Naive thymus-derived CD8-positive, alpha-beta T cell (primary cell): ENCODE data around the gene IQCB1. TPM values are rescaled to one million over a fixed set of nuclear protein-coding genes. Genes with fewer than 3 reads are reported as not detected.
"Not testable (repeated sequence)": the region's sequence is repeated elsewhere in the genome, so short reads cannot be mapped to it uniquely, and the experiment has no call there.

Experiments
- ATAC-seq, 2 donors: fragments of 150-1000 bp; cut with Tn5 transposase in 1 of 2; sonication (Bioruptor Pico), chemical (Tn5 transposase) in 1 of 2; 1 replicate in 1 of 2; 2 replicates in 1 of 2; pipeline ENCODE4 v1.10.0; 2021; ENCODE audit warnings: mild to moderate bottlenecking in 2 of 2, moderate library complexity in 2 of 2
- POLR2A ChIA-PET: fragments of 350-600 bp; sonication (Branson Sonifier 250); formaldehyde crosslinking; loops from one replicate; lab custom pipeline; 2021; ENCODE audit warnings: antibody characterized with exemption; lab: Charles Lee
- DNase-seq, 10 donors: peaks; one replicate each; pipeline versions ENCODE4 v3.0.0 to v3.0.0-alpha.2; 2020 to 2022
- H3K27ac Mint-ChIP-seq, 10 donors: one replicate each; pipeline ENCODE4 v1.8.0; 2020 to 2022; ENCODE audit warnings: mild to moderate bottlenecking in 10 of 10, mixed read lengths in 10 of 10, moderate library complexity in 4 of 10, inconsistent platforms in 1 of 10
- H3K27me3 Mint-ChIP-seq, 5 donors: one replicate each; pipeline ENCODE4 v1.8.0; 2021 to 2022; ENCODE audit warnings: mixed read lengths in 5 of 5
- H3K36me3 Mint-ChIP-seq, 3 donors: one replicate each; pipeline ENCODE4 v1.8.0; 2020 to 2022; ENCODE audit warnings: mixed read lengths in 3 of 3, mild to moderate bottlenecking in 2 of 3, inconsistent platforms in 1 of 3
- H3K4me1 Mint-ChIP-seq, 4 donors: one replicate each; pipeline ENCODE4 v1.8.0; 2021 to 2022; ENCODE audit warnings: mixed read lengths in 4 of 4
- H3K4me3 Mint-ChIP-seq, 10 donors: one replicate each; pipeline ENCODE4 v1.8.0; 2020 to 2022; ENCODE audit warnings: mild to moderate bottlenecking in 10 of 10, mixed read lengths in 10 of 10, moderate library complexity in 6 of 10, inconsistent platforms in 1 of 10
- H3K9me3 Mint-ChIP-seq, 9 donors: one replicate each; pipeline ENCODE4 v1.8.0; 2020 to 2022; ENCODE audit warnings: mixed read lengths in 9 of 9, mild to moderate bottlenecking in 3 of 9, inconsistent platforms in 1 of 9, moderate library complexity in 1 of 9
- polyA plus RNA-seq, 3 donors: library from polyadenylated mRNA; unstranded; fragments of 300-500 nt; fragmentation: Illumina TruSeq; gene quantifications; one replicate each; pipeline ENCODE4 v1.2.3, GENCODE V29; 2021
- total RNA-seq, 8 experiments: library from RNA in 2 of 8; stranded (reverse) in 2 of 8; gene quantifications; one replicate each; pipeline ENCODE4 v1.2.3 and lab custom pipeline; 2021 to 2026

The IQCB1 gene
- total and polyA plus RNA-seq, 5 experiments from 2014 or later = 16.5 to 34.8 (median 18.0) TPM

GRCh38 chr3:121757812-121758545 is 76.9 kb downstream of the IQCB1 start:
- Mint-ChIP-seq H3K36me3 (no peaks in the 10 kb centered on the region), H3K4me3 (no peak overlapping the region), H3K27me3 (peaks cover 3 to 22% (median 6%) of the 10 kb centered on the region in 5 donors), H3K9me3 (no peaks in the 10 kb centered on the region), H3K27ac (no peak overlapping the region), H3K4me1 (peaks cover 0 to 3% (median 0%) of the 10 kb centered on the region in 4 donors)
- DNase-seq (no peak), ATAC-seq (no peak)
- POLR2A ChIA-PET = no interaction called here

GRCh38 chr3:121757087-121757811 is 77.6 kb downstream of the IQCB1 start:
- Mint-ChIP-seq H3K4me3 (no peak overlapping the region), H3K27ac (no peak overlapping the region), H3K4me1 (peaks cover 0 to 3% (median 0%) of the 10 kb centered on the region in 4 donors), H3K27me3 (peaks cover 3 to 29% (median 12%) of the 10 kb centered on the region in 5 donors), H3K36me3 (no peaks in the 10 kb centered on the region), H3K9me3 (no peaks in the 10 kb centered on the region)
- no peak for ATAC-seq
- POLR2A ChIA-PET = no interaction called here
- DNase-seq = no peak

GRCh38 chr3:121752772-121753171 is 82.1 kb downstream of the IQCB1 start:
- POLR2A ChIA-PET = no interaction called here
- Mint-ChIP-seq H3K36me3 (no peaks in the 10 kb centered on the region), H3K4me1 (peaks cover 0 to 3% (median 0%) of the 10 kb centered on the region in 4 donors), H3K27me3 (peaks cover 2 to 25% (median 14%) of the 10 kb centered on the region in 5 donors), H3K4me3 (no peak overlapping the region), H3K9me3 (no peaks in the 10 kb centered on the region), H3K27ac (no peak overlapping the region)
- DNase-seq (no peak), ATAC-seq (no peak)

DNA sequence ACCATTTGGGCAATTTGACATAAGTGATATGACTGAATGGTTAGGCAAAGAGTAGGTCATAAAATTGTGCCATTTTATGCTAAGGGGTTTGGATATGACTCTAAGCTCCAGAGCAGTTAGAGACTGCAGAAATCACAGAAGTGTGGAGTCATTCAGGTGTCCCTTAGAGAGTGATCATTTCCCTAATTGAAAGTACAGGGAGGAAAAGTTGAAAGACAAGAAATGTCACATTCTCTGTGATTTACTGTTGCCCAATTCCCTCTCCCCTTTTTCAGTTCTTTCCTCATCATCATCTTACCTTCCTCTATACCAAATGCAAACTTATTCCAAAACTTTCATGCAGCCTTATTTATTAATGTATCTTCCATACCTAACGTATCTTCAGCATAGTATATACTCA is 82.6 kb downstream of the IQCB1 start:
- DNase-seq (no peak), ATAC-seq (no peak)
- Mint-ChIP-seq H3K4me3 (no peak overlapping the region), H3K27me3 (peaks cover 2 to 20% (median 14%) of the 10 kb centered on the region in 5 donors), H3K4me1 (peaks cover 0 to 5% (median 4%) of the 10 kb centered on the region in 4 donors), H3K36me3 (no peaks in the 10 kb centered on the region), H3K9me3 (no peaks in the 10 kb centered on the region), H3K27ac (no peak overlapping the region)
- POLR2A ChIA-PET = no interaction called here

DNA sequence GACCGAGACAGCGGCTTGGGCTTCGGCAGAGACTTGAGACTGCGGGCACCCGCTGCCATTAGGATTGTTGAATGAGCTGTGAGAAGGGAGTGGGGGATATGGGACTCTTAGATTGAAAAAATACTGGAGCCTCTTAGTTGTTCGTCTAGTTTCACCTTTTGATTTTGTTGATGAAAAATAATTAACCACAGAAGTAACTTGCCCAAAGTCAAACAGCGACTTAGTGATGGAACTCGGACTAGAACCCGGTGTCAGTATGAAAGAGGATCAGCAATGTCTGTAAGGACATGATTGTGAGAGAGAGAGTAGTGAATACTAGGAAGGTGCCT is 84.8 kb downstream of the IQCB1 start:
- DNase-seq (no peak), ATAC-seq (no peak)
- no peak overlapping the region for H3K4me3 Mint-ChIP-seq
- peaks cover 0 to 19% (median 14%) of the 10 kb centered on the region in 5 donors for H3K27me3 Mint-ChIP-seq
- H3K9me3 Mint-ChIP-seq = no peaks in the 10 kb centered on the region
- POLR2A ChIA-PET = interaction anchor here (0.5 to 2.7 kb wide), 4 partner anchors 9 to 765 kb away, joined by 3 to 14 read pairs (median 6); partner anchors contain the start of genes HCLS1 and KPNA1
- no peak overlapping the region for H3K27ac Mint-ChIP-seq
- no peaks in the 10 kb centered on the region for H3K36me3 Mint-ChIP-seq
- H3K4me1 Mint-ChIP-seq = peaks cover 0 to 7% (median 7%) of the 10 kb centered on the region in 4 donors

DNA sequence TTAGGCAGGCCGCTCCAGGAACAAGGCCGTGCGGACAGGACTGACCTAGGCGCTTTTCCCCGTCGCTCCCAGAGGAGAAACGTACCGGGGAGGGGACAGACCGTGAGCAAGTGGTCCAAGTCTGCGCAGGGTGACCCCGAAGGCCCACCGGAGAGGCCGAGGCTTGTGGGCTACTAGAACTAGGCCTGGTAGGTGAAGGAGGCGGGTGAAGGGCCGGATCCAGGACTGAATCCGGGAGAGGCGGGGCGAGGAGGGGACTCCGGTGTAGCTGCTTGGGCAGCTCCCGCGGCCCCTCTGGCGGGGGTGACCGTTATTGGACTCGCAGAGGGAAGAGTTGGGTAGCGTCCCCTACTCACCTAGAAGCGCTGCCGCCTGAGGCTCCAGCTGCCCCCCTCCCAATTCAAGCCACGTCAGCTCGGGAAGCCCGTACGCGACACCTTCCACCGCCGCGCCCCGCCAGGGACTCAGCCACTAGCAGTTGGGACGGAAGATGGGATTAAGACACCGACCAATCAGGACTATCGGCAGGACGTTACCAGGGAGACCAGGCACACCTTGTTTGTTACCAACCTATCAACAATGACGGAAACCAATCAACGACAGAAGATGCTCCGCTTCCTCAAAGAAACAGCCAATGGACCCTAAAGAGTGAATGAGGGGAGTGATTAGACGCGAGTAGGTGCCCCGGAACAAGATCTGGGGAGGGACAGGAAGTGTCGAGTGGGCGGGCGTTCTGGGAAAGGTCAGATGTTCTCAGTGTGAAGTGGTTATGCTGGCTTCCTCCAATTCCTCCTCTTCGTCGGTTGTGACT is 85.4 kb downstream of the IQCB1 start, which contains the start of gene GOLGB1:
GOLGB1 (minus strand) TSS at position 466 of the 811 bp plus-strand sequence. CDS start 18,770 bp downstream, outside the sequence.
- peaks cover 0 to 19% (median 14%) of the 10 kb centered on the region in 5 donors for H3K27me3 Mint-ChIP-seq
- H3K27ac Mint-ChIP-seq = peak within 1 kb of the TSS in 1 of 10 donors; percentile 79
- H3K4me3 Mint-ChIP-seq = no peak within 1 kb of the TSS
- H3K36me3 Mint-ChIP-seq = no peaks in the 10 kb centered on the region
- no peaks in the 10 kb centered on the region for H3K9me3 Mint-ChIP-seq
- DNase-seq (peak; percentile 81 to 98 (median 92)), ATAC-seq (peak; percentile 91 to 93)
- H3K4me1 Mint-ChIP-seq = peaks cover 2 to 12% (median 11%) of the 10 kb centered on the region in 4 donors
- POLR2A ChIA-PET = interaction anchor here (1.6 to 2.7 kb wide), 4 partner anchors 10 to 765 kb away, joined by 3 to 14 read pairs (median 4); partner anchors contain the start of genes HCLS1 and KPNA1

DNA sequence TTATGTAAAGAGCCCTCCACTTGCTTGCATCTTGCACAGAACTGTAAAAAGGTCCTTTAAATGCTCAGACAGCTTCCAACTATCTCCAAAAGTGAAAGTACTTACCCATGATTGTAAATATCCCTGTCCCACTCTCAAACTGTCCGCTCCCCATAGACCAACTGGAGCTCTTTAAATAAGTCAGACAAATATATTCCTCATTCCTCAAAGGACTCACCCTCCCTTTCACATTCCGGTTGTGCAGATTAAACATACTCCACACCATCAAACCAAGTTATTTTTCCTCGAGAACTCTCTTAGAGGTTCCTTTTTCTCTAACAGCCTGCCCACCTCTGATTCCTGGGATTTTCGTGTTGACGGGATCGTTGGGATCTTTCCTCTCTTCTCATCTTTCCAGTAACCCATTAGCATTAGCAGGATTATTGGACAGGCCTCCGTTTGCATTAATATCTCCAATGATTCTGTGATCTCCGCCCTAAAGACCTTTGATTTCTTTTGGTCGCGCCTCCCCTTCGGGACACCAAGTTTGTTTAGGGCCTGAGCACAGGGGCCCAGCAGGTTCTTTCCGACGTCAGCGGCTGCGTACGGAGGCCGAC is 86.1 kb downstream of the IQCB1 start:
- DNase-seq (peak in 4 of 10 donors; percentile 20 to 74 (median 26)), ATAC-seq (peak; percentile 4 to 7)
- H3K36me3 Mint-ChIP-seq = no peaks in the 10 kb centered on the region
- POLR2A ChIA-PET = interaction anchor here (0.9 to 2.7 kb wide), 5 partner anchors 11 to 766 kb away, joined by 3 to 14 read pairs (median 4); partner anchors contain the start of genes HCLS1 and KPNA1
- H3K27me3 Mint-ChIP-seq = peaks cover 0 to 19% (median 14%) of the 10 kb centered on the region in 5 donors
- H3K4me3 Mint-ChIP-seq = no peak overlapping the region
- no peak overlapping the region for H3K27ac Mint-ChIP-seq
- no peaks in the 10 kb centered on the region for H3K9me3 Mint-ChIP-seq
- peaks cover 2 to 13% (median 11%) of the 10 kb centered on the region in 4 donors for H3K4me1 Mint-ChIP-seq

DNA sequence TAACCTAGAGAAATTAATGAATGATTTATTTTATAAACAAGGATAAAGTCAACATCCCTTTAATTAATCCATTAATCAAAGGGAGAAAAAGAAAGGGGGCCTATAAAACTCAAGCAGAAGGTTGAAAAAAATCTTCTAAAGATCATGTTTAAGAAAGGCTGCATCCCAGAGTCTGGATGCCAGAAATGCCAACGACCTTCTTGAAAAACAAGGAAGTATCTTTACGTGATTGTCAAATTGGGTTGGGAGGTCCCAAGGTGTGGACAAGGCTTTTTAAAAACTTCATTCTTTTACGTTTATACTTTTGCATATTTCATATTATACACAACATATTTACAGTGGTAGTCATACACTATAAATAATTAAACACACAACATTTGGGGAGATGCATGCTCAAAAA is 86.9 kb downstream of the IQCB1 start:
- no peaks in the 10 kb centered on the region for H3K9me3 Mint-ChIP-seq
- peaks cover 0 to 19% (median 13%) of the 10 kb centered on the region in 5 donors for H3K27me3 Mint-ChIP-seq
- H3K4me3 Mint-ChIP-seq = no peak overlapping the region
- no peak for DNase-seq
- POLR2A ChIA-PET = interaction anchor here (0.9 kb wide), 1 partner anchor 201 kb away, joined by 4 read pairs; no protein-coding TSS in a partner anchor
- H3K27ac Mint-ChIP-seq = peak overlapping the region in 1 of 10 donors; percentile 27
- H3K4me1 Mint-ChIP-seq = peaks cover 2 to 16% (median 12%) of the 10 kb centered on the region in 4 donors
- no peak for ATAC-seq
- H3K36me3 Mint-ChIP-seq = peaks cover 0 to 3% (median 0%) of the 10 kb centered on the region in 3 donors

DNA sequence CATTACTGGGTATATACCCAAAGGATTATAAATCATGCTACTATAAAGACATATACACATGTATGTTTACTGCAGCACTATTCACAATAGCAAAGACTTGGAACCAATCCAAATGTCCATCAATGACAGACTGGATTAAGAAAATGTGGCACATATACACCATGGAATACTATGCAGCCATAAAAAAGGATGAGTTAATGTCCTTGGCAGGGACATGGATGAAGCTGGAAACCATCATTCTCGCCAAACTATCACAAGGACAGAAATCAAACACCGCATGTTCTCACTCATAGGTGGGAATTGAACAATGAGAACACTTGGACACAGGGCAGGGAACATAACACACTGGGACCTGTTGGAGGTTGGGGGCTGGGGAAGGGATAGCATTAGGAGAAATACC is 91.8 kb downstream of the IQCB1 start:
- DNase-seq, H3K9me3 Mint-ChIP-seq, ATAC-seq, H3K4me3 Mint-ChIP-seq, H3K27me3 Mint-ChIP-seq, H3K27ac Mint-ChIP-seq, POLR2A ChIA-PET: not testable (repeated sequence)
- Mint-ChIP-seq H3K36me3 (peaks cover 4 to 17% (median 14%) of the 10 kb centered on the region in 3 donors), H3K4me1 (peaks cover 15 to 34% (median 32%) of the 10 kb centered on the region in 4 donors)

- Mint-ChIP-seq H3K36me3 (peaks cover 4 to 29% (median 17%) of the 10 kb centered on the region in 3 donors), H3K27ac (no peak overlapping the region), H3K4me3 (no peak overlapping the region), H3K4me1 (peaks cover 22 to 40% (median 36%) of the 10 kb centered on the region in 4 donors), H3K27me3 (no peaks in the 10 kb centered on the region), H3K9me3 (peaks cover 0 to 3% (median 0%) of the 10 kb centered on the region in 9 donors)
- POLR2A ChIA-PET = no interaction called here
- ATAC-seq = no peak
- DNase-seq = no peak
Observed at GRCh38 chr3:121740896-121741295, 94.0 kb downstream of the IQCB1 start.

- peaks cover 22 to 43% (median 36%) of the 10 kb centered on the region in 4 donors for H3K4me1 Mint-ChIP-seq
- peaks cover 4 to 29% (median 17%) of the 10 kb centered on the region in 3 donors for H3K36me3 Mint-ChIP-seq
- no peak overlapping the region for H3K27ac Mint-ChIP-seq
- H3K9me3 Mint-ChIP-seq = peaks cover 0 to 3% (median 0%) of the 10 kb centered on the region in 9 donors
- H3K27me3 Mint-ChIP-seq = no peaks in the 10 kb centered on the region
- DNase-seq (no peak), ATAC-seq (no peak)
- POLR2A ChIA-PET = no interaction called here
- peak overlapping the region in 1 of 10 donors; percentile 8 for H3K4me3 Mint-ChIP-seq
Observed at GRCh38 chr3:121739902-121740301, 95.0 kb downstream of the IQCB1 start.
